Forelimb muscle (tissue), 1 donor: Measurements from ENCODE around the gene HOXB9. TPM values are rescaled to one million over a fixed set of nuclear protein-coding genes. Genes with fewer than 3 reads are reported as not detected.

Experiments used
- polyA plus RNA-seq: library from polyadenylated mRNA; unstranded; fragments of 120-200 nt; gene quantifications from one replicate; pipeline ENCODE4 v1.2.1, GENCODE V29; 2013; ENCODE audit not compliant: insufficient read length

Gene HOXB9
- polyA plus RNA-seq, 1 donor = 0.05 TPM

Other genes starting within 250 kb of the HOXB9 start
- 0.30 TPM for gene SKAP1, start 196.1 kb downstream of the HOXB9 start, polyA plus RNA-seq
- not detected for gene HOXB1, start 95.3 kb downstream of the HOXB9 start, polyA plus RNA-seq
- 13.2 TPM for gene HOXB2, start 81.2 kb downstream of the HOXB9 start, polyA plus RNA-seq
- 1.2 TPM for gene HOXB4, start 48.0 kb downstream of the HOXB9 start, polyA plus RNA-seq
- gene HOXB3, start 36.1 kb downstream of the HOXB9 start, polyA plus RNA-seq = 9.2 TPM
- 0.81 TPM for gene HOXB5, start 32.6 kb downstream of the HOXB9 start, polyA plus RNA-seq
- 0.80 TPM for gene HOXB6, start 21.4 kb downstream of the HOXB9 start, polyA plus RNA-seq
- 1.8 TPM for gene HOXB7, start 15.3 kb downstream of the HOXB9 start, polyA plus RNA-seq
- gene HOXB8, start 11.1 kb downstream of the HOXB9 start, polyA plus RNA-seq = 0.19 TPM
- gene PRAC1, start 96.2 kb upstream of the HOXB9 start, polyA plus RNA-seq = not detected
- gene PRAC2, start 96.8 kb upstream of the HOXB9 start, polyA plus RNA-seq = not detected
- gene HOXB13, start 102.4 kb upstream of the HOXB9 start, polyA plus RNA-seq = not detected
- not detected for gene TTLL6, start 190.9 kb upstream of the HOXB9 start, polyA plus RNA-seq
- 44.5 TPM for gene CALCOCO2, start 204.7 kb upstream of the HOXB9 start, polyA plus RNA-seq